Measurements from ENCODE around the gene CD151.

The CD151 gene

GRCh38 chr11:820655-821511 is 11.9 kb upstream of the CD151 start:
- Histone ChIP-seq H3K4me3 (ENCODE audit: low read depth in 1 of 2, low read length in 2 of 2) (peak overlapping the region; percentile 77 to 81), H3K9me3 (ENCODE audit: low read length) (no peaks in the 10 kb centered on the region), H3K9ac (ENCODE audit: low read length) (peak overlapping the region; percentile 57), H3K27ac (ENCODE audit: low read depth, low read length) (peak overlapping the region; percentile 93), H3K27me3 (ENCODE audit: control insufficient read depth in 1 of 2, insufficient read depth in 2 of 2, low read length in 2 of 2) (peaks cover 10 to 15% of the 10 kb centered on the region in 2 donors), H3K36me3 (ENCODE audit: insufficient read depth, low read length) (peaks cover 21% of the 10 kb centered on the region), H3K4me1 (ENCODE audit: insufficient read depth, low read length) (peaks cover 22% of the 10 kb centered on the region)

DNA sequence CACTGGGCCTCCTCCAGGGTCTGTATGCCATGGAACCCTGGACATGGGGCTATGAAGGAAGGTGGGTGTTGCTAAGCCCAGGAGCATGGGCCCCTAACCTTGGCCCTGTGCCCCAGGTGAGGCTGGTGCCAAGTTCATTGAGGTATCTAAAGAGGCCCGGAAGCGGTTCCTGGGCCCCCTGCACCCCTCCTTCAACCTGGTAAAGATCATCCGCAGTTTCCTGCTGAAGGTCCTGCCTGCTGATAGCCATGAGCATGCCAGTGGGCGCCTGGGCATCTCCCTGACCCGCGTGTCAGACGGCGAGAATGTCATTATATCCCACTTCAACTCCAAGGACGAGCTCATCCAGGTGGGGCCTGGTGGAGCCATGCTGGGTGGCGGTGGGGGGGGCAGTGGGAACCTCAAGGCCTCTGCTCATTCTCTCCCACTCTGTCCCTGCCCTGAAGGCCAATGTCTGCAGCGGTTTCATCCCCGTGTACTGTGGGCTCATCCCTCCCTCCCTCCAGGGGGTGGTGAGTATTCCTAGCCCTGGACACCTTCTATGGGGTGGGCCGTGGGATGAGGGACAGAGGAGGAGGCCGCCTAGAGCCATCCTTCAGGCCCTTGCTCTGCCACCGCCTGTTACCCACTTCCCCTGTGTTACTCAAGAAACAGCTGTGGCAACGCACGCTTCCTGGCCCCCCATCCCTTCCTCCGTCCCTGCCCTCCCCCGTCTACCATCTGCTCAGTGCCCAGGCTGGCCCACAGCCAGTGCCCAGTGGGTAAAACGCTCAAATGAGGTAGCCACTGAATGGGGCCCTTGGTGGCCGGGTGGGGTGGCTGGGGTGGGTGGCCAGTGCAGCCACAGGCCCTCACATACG is 11.0 kb upstream of the CD151 start:
- no peak overlapping the region for H3K4me3 ChIP-seq (ENCODE audit: low read depth in 1 of 2, low read length in 2 of 2)
- peaks cover 22% of the 10 kb centered on the region for H3K4me1 ChIP-seq (ENCODE audit: insufficient read depth, low read length)
- no peaks in the 10 kb centered on the region for H3K9me3 ChIP-seq (ENCODE audit: low read length)
- no peak overlapping the region for H3K9ac ChIP-seq (ENCODE audit: low read length)
- peaks cover 21% of the 10 kb centered on the region for H3K36me3 ChIP-seq (ENCODE audit: insufficient read depth, low read length)
- no peak overlapping the region for H3K27ac ChIP-seq (ENCODE audit: low read depth, low read length)
- H3K27me3 ChIP-seq (ENCODE audit: control insufficient read depth in 1 of 2, insufficient read depth in 2 of 2, low read length in 2 of 2), result peaks cover 11 to 23% of the 10 kb centered on the region in 2 donors

DNA sequence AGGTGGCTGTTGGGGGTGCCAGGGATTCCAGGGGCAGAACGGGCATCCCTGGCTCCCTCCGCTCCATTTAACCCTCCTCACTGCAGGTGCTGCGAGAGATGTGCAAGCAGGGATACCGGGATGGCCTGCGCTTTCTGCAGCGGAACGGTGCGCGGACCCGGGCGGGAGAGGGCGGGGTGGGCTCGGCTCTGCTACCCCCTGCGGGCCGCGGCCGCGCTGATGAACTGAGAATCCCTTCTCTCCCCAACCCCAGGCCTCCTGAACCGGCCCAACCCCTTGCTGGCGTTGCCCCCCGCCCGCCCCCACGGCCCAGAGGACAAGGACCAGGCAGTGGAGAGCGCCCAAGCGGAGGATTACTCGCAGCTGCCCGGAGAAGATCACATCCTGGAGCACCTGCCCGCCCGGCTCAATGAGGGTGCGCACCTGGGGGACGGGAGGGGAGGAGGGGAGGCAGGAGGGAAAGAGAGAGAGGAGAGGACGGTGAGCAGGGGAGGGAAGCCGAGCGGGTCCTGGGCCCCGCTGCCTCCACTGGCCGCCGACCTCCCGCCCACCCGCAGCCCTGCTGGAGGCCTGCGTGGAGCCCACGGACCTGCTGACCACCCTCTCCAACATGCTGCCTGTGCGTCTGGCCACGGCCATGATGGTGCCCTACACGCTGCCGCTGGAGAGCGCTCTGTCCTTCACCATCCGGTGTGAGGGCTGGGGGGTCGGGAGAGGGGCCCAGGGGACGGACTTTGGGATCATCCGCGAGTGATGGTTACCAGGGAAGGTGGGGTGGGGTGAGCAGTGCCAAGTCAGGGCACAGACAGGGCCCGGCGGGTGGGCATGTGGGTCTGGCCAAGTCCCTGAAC is 9.1 kb upstream of the CD151 start:
- H3K27me3 ChIP-seq (ENCODE audit: control insufficient read depth in 1 of 2, insufficient read depth in 2 of 2, low read length in 2 of 2), result peaks cover 28 to 43% of the 10 kb centered on the region in 2 donors
- peaks cover 21% of the 10 kb centered on the region for H3K4me1 ChIP-seq (ENCODE audit: insufficient read depth, low read length)
- H3K36me3 ChIP-seq (ENCODE audit: insufficient read depth, low read length), result peaks cover 21% of the 10 kb centered on the region
- H3K9ac ChIP-seq (ENCODE audit: low read length), result no peak overlapping the region
- no peaks in the 10 kb centered on the region for H3K9me3 ChIP-seq (ENCODE audit: low read length)
- no peak overlapping the region for H3K27ac ChIP-seq (ENCODE audit: low read depth, low read length)
- H3K4me3 ChIP-seq (ENCODE audit: low read depth in 1 of 2, low read length in 2 of 2), result no peak overlapping the region

DNA sequence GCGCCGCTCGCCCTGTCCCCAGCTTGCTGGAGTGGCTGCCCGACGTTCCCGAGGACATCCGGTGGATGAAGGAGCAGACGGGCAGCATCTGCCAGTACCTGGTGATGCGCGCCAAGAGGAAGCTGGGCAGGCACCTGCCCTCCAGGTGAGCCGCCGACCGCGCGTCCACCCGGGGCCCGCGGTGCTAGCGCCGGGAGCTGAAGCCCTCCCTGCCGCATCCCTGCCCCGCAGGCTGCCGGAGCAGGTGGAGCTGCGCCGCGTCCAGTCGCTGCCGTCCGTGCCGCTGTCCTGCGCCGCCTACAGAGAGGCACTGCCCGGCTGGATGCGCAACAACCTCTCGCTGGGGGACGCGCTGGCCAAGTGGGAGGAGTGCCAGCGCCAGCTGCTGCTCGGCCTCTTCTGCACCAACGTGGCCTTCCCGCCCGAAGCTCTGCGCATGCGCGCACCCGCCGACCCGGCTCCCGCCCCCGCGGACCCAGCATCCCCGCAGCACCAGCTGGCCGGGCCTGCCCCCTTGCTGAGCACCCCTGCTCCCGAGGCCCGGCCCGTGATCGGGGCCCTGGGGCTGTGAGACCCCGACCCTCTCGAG is 8.4 kb upstream of the CD151 start:
- H3K4me3 ChIP-seq (ENCODE audit: low read depth in 1 of 2, low read length in 2 of 2), result no peak overlapping the region
- H3K9me3 ChIP-seq (ENCODE audit: low read length), result no peaks in the 10 kb centered on the region
- H3K4me1 ChIP-seq (ENCODE audit: insufficient read depth, low read length), result peaks cover 25% of the 10 kb centered on the region
- H3K9ac ChIP-seq (ENCODE audit: low read length), result no peak overlapping the region
- H3K27me3 ChIP-seq (ENCODE audit: control insufficient read depth in 1 of 2, insufficient read depth in 2 of 2, low read length in 2 of 2), result peaks cover 34 to 50% of the 10 kb centered on the region in 2 donors
- H3K27ac ChIP-seq (ENCODE audit: low read depth, low read length), result no peak overlapping the region
- peaks cover 21% of the 10 kb centered on the region for H3K36me3 ChIP-seq (ENCODE audit: insufficient read depth, low read length)

- no peak overlapping the region for H3K27ac ChIP-seq (ENCODE audit: low read depth, low read length)
- no peak overlapping the region for H3K9ac ChIP-seq (ENCODE audit: low read length)
- H3K4me1 ChIP-seq (ENCODE audit: insufficient read depth, low read length), result peaks cover 31% of the 10 kb centered on the region
- peaks cover 36 to 55% of the 10 kb centered on the region in 2 donors for H3K27me3 ChIP-seq (ENCODE audit: control insufficient read depth in 1 of 2, insufficient read depth in 2 of 2, low read length in 2 of 2)
- H3K36me3 ChIP-seq (ENCODE audit: insufficient read depth, low read length), result peaks cover 21% of the 10 kb centered on the region
- H3K4me3 ChIP-seq (ENCODE audit: low read depth in 1 of 2, low read length in 2 of 2), result no peak overlapping the region
- H3K9me3 ChIP-seq (ENCODE audit: low read length), result no peaks in the 10 kb centered on the region
Observed at GRCh38 chr11:824942-825341, 7.8 kb upstream of the CD151 start.

GRCh38 chr11:825366-826226 is 7.2 kb upstream of the CD151 start:
- Histone ChIP-seq H3K36me3 (ENCODE audit: insufficient read depth, low read length) (peaks cover 21% of the 10 kb centered on the region), H3K4me3 (ENCODE audit: low read depth in 1 of 2, low read length in 2 of 2) (no peak overlapping the region), H3K9me3 (ENCODE audit: low read length) (no peaks in the 10 kb centered on the region), H3K9ac (ENCODE audit: low read length) (no peak overlapping the region), H3K4me1 (ENCODE audit: insufficient read depth, low read length) (peaks cover 30% of the 10 kb centered on the region), H3K27me3 (ENCODE audit: control insufficient read depth in 1 of 2, insufficient read depth in 2 of 2, low read length in 2 of 2) (peaks cover 36 to 62% of the 10 kb centered on the region in 2 donors), H3K27ac (ENCODE audit: low read depth, low read length) (no peak overlapping the region)

DNA sequence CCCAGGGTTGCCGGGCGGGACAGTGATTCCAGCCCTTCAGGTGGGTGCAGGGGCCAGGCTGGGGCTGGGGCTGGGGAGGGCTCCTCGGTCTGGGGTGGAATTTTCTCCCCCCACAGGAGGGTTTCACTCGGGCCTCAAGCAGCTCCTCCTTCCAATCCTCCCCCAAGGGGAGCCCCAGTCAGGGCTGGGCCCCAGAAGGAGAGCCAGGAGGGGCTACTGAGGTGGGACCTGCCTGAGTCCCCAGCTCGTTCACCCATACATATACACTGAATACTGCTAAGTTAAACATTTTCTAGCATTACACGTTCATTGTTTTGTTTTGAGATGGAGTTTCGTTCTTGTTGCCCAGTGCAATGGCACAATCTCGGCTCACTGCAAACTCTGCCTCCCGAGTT is 6.5 kb upstream of the CD151 start:
- Histone ChIP-seq H3K9ac (ENCODE audit: low read length) (no peak overlapping the region), H3K4me1 (ENCODE audit: insufficient read depth, low read length) (peaks cover 23% of the 10 kb centered on the region), H3K36me3 (ENCODE audit: insufficient read depth, low read length) (peaks cover 21% of the 10 kb centered on the region), H3K4me3 (ENCODE audit: low read depth in 1 of 2, low read length in 2 of 2) (no peak overlapping the region), H3K27me3 (ENCODE audit: control insufficient read depth in 1 of 2, insufficient read depth in 2 of 2, low read length in 2 of 2) (peaks cover 36 to 68% of the 10 kb centered on the region in 2 donors), H3K27ac (ENCODE audit: low read depth, low read length) (no peak overlapping the region), H3K9me3 (ENCODE audit: low read length) (no peaks in the 10 kb centered on the region)

GRCh38 chr11:826836-827145 is 6.0 kb upstream of the CD151 start:
- no peaks in the 10 kb centered on the region for H3K9me3 ChIP-seq (ENCODE audit: low read length)
- H3K4me1 ChIP-seq (ENCODE audit: insufficient read depth, low read length), result peaks cover 18% of the 10 kb centered on the region
- no peak overlapping the region for H3K27ac ChIP-seq (ENCODE audit: low read depth, low read length)
- H3K4me3 ChIP-seq (ENCODE audit: low read depth in 1 of 2, low read length in 2 of 2), result peak overlapping the region in 1 of 2 donors; percentile 32
- peaks cover 21% of the 10 kb centered on the region for H3K36me3 ChIP-seq (ENCODE audit: insufficient read depth, low read length)
- no peak overlapping the region for H3K9ac ChIP-seq (ENCODE audit: low read length)
- peaks cover 36 to 74% of the 10 kb centered on the region in 2 donors for H3K27me3 ChIP-seq (ENCODE audit: control insufficient read depth in 1 of 2, insufficient read depth in 2 of 2, low read length in 2 of 2)

GRCh38 chr11:827146-827896 is 5.4 kb upstream of the CD151 start:
- Histone ChIP-seq H3K36me3 (ENCODE audit: insufficient read depth, low read length) (peaks cover 21% of the 10 kb centered on the region), H3K9me3 (ENCODE audit: low read length) (no peaks in the 10 kb centered on the region), H3K27me3 (ENCODE audit: control insufficient read depth in 1 of 2, insufficient read depth in 2 of 2, low read length in 2 of 2) (peaks cover 36 to 79% of the 10 kb centered on the region in 2 donors), H3K27ac (ENCODE audit: low read depth, low read length) (no peak overlapping the region), H3K4me1 (ENCODE audit: insufficient read depth, low read length) (peaks cover 19% of the 10 kb centered on the region), H3K9ac (ENCODE audit: low read length) (no peak overlapping the region), H3K4me3 (ENCODE audit: low read depth in 1 of 2, low read length in 2 of 2) (peak overlapping the region in 1 of 2 donors; percentile 32)

- Histone ChIP-seq H3K9ac (ENCODE audit: low read length) (no peak within 1 kb of the TSS), H3K27me3 (ENCODE audit: control insufficient read depth in 1 of 2, insufficient read depth in 2 of 2, low read length in 2 of 2) (peaks cover 36 to 81% of the 10 kb centered on the region in 2 donors), H3K9me3 (ENCODE audit: low read length) (no peaks in the 10 kb centered on the region), H3K36me3 (ENCODE audit: insufficient read depth, low read length) (peaks cover 21% of the 10 kb centered on the region), H3K27ac (ENCODE audit: low read depth, low read length) (no peak within 1 kb of the TSS), H3K4me1 (ENCODE audit: insufficient read depth, low read length) (peaks cover 21% of the 10 kb centered on the region), H3K4me3 (ENCODE audit: low read depth in 1 of 2, low read length in 2 of 2) (peak within 1 kb of the TSS in 1 of 2 donors; percentile 32)
Observed at GRCh38 chr11:827897-828192, 4.9 kb upstream of the CD151 start, which contains the start of gene CRACR2B. CRACR2B (plus strand) TSS chr11:827919; CDS start chr11:828608, 689 bp downstream.

Data from muscle layer of colon (tissue), 2 donors.